ENCODE data around the gene DYNLT1.

DNA sequence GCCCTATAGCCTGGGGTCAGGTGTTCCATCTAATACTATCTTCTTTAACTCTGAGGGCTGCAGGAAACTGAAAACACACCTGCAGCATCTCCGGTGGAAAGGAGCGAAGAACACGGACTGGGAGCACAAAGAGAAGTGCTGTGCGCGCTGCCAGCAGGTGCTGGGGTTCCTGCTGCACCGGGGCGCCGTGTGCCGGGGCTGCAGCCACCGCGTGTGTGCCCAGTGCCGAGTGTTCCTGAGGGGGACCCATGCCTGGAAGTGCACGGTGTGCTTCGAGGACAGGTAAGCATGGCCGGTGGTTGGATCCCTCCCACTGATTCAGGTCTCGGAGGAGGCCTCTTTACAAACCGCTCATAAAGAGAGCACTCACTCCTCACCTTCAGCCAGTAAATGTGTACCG lies 20.8 kb upstream of the DYNLT1 start:
- TF ChIP-seq POLR2AphosphoS5 (IDR thresholded peaks at IDR 0.05; ENCODE audit: borderline replicate concordance, low read depth, low read length): no peak
- no peak for TF ChIP-seq EZH2 (IDR thresholded peaks at IDR 0.05)
- no peak for TF ChIP-seq FOXP2 (optimal IDR thresholded peaks at IDR 0.05; ENCODE audit: control extremely low read depth, extremely low read length, insufficient read depth)
